HK-2 (cell line): ENCODE measurements around the gene MGMT.

Source experiments
- DNase-seq: peaks from one replicate; pipeline ENCODE4 v3.0.0-alpha.2; 2018; ENCODE audit not compliant: unreplicated experiment

The MGMT gene

DNA sequence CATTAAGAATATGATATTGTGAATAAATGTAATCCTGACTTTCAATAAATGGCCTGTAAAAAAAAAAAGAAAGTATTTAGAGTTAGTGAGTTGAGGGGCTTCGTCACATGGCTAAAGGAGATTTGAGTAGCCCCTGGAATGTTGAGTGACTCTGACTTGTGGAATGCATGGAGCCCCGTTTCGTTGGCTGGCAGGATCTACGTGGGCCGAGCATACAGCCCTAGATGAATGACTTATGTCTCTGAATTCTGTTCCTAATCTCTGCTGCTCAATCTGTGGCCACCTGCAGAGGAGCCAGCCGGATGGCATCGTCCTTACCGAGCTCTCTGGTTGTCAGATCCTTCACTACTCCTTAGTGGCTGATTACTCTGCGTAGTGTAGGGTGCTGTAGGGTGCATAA lies 155.7 kb downstream of the MGMT start:
- DNase-seq = peak; percentile 66

GRCh38 chr10:129624526-129624925 lies 157.5 kb downstream of the MGMT start:
- no peak for DNase-seq

DNA sequence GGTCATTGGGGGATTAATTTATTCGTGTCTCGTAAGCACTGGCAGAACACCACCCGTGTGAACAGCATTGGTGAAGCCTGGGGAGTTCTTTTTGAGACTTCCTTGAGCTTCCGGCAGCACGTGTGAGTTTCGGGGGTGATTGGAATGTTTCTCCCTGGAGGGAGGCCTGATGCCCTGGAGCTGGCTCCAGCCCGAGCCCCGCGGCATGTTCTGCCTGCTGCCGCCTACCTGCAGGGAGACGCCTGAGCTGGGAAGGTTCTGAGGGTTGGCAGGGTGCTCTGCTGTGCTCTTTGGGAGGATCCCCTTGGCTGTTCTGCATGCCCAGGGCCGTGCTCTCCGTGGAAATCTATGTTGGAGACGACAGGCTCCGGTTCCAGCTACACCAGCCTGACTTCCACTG lies 159.3 kb downstream of the MGMT start:
- no peak for DNase-seq

GRCh38 chr10:129626796-129627435 lies 159.9 kb downstream of the MGMT start:
- no peak for DNase-seq

- no peak for DNase-seq
These were observed 160.4 kb downstream of the MGMT start for GRCh38 chr10:129627442-129627841.

- DNase-seq = no peak
These were observed 161.8 kb downstream of the MGMT start for GRCh38 chr10:129628823-129629222.

- DNase-seq = no peak
These were observed 162.9 kb downstream of the MGMT start for GRCh38 chr10:129629911-129630310.

GRCh38 chr10:129631006-129631405 lies 164.0 kb downstream of the MGMT start:
- no peak for DNase-seq

GRCh38 chr10:129631870-129632623 lies 165.0 kb downstream of the MGMT start:
- no peak for DNase-seq

DNA sequence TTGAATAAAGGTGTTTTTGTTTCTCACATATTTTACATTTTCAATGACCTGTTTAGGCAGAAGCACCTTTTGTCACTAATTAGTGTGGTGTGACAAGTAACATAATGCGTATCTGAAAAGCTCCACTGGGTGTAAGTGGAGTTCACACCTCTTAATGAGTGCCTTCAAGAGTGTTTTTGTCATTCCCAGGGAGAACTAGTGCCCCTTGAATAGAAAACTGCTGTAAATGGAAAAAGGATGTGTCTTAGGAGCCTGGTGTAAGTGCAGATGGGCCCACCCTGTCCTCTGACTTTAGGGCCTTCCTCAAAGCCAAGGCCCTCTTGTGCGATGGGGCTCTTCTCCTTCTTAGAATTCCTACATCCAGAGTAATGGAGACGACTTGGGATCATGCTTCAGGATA lies 170.0 kb downstream of the MGMT start:
- DNase-seq = no peak

GRCh38 chr10:129637846-129638245 lies 170.8 kb downstream of the MGMT start:
- no peak for DNase-seq

- DNase-seq = no peak
These were observed 174.3 kb downstream of the MGMT start for GRCh38 chr10:129641351-129641750.

DNA sequence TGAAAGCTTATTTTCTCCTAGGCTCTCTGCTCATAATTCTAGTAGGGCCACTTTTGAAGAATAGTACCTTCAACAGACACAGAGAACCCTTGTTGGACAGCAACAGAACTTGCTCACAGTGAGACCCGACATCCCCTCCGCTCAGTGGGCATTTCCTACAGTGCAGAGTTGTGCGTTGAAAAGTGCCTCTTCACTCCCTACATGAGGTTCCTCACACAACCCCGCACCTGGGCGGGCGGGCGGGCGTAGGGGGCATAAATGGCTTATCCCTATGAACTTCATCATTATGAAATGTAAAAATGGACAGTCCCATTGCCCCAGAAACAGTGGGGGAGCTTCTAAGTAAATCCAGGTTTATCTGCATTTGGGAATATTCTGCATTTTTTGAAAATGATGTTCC lies 174.9 kb downstream of the MGMT start:
- no peak for DNase-seq

DNA sequence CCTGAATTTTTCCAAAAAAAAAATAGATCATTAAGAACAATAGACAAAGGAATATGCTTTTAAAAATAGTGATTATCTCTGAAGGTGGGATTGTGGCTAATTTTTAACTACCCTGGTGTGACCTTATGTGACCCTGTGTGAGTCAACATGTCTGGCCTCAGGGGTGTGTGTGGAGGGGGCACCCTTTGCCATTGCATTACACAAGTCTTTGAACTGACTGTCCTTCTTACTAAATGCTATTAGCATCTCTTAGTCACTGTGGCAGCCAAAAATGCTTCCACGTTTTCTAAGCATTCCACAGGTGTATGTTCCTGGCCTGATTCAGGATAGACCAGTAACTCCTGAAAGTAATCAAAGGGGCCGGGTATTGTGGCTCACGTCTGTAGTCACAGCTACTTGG lies 175.4 kb downstream of the MGMT start:
- DNase-seq = peak; percentile 68

GRCh38 chr10:129643266-129643665 lies 176.2 kb downstream of the MGMT start:
- no peak for DNase-seq

DNA sequence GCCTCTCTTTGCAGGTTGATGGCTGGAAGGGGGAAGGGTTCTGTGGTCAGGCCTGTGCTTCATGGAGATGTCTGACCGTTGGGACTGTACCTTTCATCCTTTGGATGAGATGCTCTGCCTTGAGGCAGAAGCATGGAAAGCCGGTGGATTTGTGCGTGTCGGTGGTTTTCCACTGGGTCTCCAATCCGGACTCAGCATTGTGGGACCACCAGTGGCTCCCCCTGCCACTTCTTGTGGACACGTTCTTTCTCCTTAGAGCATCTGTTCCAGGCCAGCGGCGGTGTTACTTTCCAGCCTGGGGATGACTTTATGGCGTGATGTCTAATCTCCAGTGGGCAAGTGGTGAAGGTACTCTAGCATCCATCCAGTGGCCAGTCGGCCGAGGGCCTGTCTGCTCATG lies 178.4 kb downstream of the MGMT start:
- no peak for DNase-seq

- DNase-seq = no peak
These were observed 179.9 kb downstream of the MGMT start for GRCh38 chr10:129646973-129647372.

GRCh38 chr10:129647590-129647989 lies 180.5 kb downstream of the MGMT start:
- DNase-seq = no peak

GRCh38 chr10:129648856-129649255 lies 181.8 kb downstream of the MGMT start:
- no peak for DNase-seq

DNA sequence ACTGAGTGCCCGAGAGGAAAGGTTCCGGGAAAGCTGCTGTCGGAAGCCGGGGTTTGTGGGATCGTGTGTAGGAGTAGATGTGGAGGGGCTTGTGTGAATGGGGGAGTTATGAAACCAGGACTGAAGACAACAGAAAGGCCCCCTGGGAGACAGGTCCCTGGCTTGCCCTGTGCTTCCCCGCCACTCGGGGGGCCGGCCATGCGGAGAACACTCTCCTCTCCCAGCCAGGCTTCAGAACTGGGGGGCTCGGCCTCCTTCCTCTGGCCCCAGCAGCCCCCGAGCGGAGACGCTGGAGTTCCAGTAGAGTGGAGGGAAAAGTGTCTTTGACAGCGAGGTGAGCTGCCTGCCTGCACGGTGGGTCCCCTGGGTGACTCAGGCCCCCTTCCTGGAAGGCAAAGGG lies 185.0 kb downstream of the MGMT start:
- no peak for DNase-seq

DNA sequence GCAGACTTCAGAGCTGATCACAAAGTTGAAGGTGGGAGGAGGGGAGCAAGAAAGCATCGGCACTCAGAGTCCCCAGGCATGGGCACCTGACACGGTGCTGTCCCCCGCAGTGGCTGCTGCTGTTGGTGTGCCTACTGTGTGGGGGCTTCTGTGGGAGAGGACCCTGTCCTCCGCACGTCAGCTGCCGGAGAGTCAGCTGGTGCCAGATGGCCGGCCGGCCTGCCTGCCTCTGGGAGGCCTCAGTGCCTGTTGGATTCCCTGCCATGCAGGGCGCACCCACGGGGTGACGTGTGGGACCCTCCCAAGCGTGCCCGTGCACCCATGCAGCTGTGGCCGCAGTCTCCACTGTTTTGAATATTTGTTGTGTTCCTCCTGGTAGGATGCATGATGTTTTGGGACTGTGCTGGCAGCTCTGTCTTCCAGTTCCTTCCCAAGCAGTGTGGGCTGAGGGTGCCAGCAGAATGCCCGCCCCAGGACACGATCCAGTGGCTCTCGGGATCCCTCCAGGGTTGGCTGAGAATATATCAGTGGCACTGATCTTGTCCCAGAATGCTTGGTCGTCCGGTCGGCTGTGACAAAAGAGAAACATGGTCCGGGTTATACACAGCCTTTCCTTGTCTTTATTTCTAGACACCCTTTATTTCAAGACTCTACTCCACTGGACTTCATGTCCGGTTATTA lies 185.6 kb downstream of the MGMT start:
- DNase-seq = no peak

GRCh38 chr10:129653428-129653827 lies 186.4 kb downstream of the MGMT start:
- no peak for DNase-seq

DNA sequence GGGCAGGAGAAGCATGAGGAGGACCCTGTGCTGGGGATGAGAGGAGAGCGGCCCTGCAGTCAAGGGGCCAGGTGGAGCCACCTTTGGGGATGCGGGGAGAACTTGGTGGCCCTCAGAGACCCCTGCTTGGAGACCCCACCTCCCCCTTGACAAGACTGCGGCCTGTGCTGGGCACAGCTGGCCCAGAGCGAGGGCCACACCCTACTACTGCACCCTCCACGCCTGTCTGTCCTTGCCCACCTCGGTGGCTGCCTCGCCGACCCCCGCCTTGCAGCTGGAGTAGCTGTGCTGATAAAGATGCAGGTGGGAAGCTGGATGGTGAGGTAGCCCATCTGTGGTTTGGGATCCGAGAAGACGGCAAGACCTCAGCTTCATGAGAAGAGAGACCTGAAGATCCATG lies 186.8 kb downstream of the MGMT start:
- DNase-seq = no peak
